Tibial nerve (tissue), 4 donors: Measurements from ENCODE around the gene TSNAXIP1. TPM values are rescaled to one million over a fixed set of nuclear protein-coding genes. Genes with fewer than 3 reads are reported as not detected.

ENCODE experiments used
- DNase-seq, 2 donors: peaks; one replicate each; pipeline ENCODE4 v3.0.0-alpha.2; 2019; ENCODE audit warnings: low spot score in 2 of 2
- H3K27ac ChIP-seq, 4 donors: fragments of 200-600 bp; sonication (generic) in 3 of 4; one replicate each; pipeline ENCODE4 v1.5.1; 2017 to 2019; ENCODE audit warnings: mild to moderate bottlenecking in 1 of 4
- H3K27me3 ChIP-seq, 2 donors: fragments of 200-600 bp; sonication (generic) in 1 of 2; one replicate each; pipeline versions ENCODE4 v1.5.1 to v1.6.0; 2017 to 2019
- H3K36me3 ChIP-seq, 3 donors: fragments of 200-600 bp; sonication (generic); one replicate each; pipeline ENCODE4 v1.5.1; 2018 to 2019
- H3K4me1 ChIP-seq, 4 donors: fragments of 200-600 bp; sonication (generic) in 3 of 4; one replicate each; pipeline ENCODE4 v1.5.1; 2017 to 2019
- H3K4me3 ChIP-seq, 4 donors: fragments of 200-600 bp; sonication (generic) in 3 of 4; one replicate each; pipeline ENCODE4 v1.5.1; 2017 to 2019; ENCODE audit warnings: mild to moderate bottlenecking in 1 of 4, moderate library complexity in 1 of 4
- H3K9me3 ChIP-seq, 4 donors: fragments of 200-600 bp; sonication (generic) in 3 of 4; one replicate each; pipeline ENCODE4 v1.5.1; 2017 to 2019
- CTCF ChIP-seq, 5 experiments: fragments of 200-600 bp in 3 of 5; fragments of 450-650 bp in 2 of 5; sonication (generic) in 3 of 5; IDR thresholded peaks; one replicate each; pipeline ENCODE4 v1.5.1; 2016 to 2019; ENCODE audit warnings: antibody characterized with exemption in 5 of 5, mild to moderate bottlenecking in 3 of 5, moderate library complexity in 2 of 5
- EP300 ChIP-seq, 2 donors: sonication (generic); formaldehyde crosslinking; IDR thresholded peaks; one replicate each; pipeline ENCODE4 v1.6.1; 2017; ENCODE audit warnings: antibody characterized with exemption in 2 of 2, mild to moderate bottlenecking in 1 of 2
- POLR2A ChIP-seq, 2 donors: fragments of 450-650 bp; IDR thresholded peaks; one replicate each; pipeline ENCODE4 v1.6.1; 2017; ENCODE audit warnings: antibody characterized with exemption in 2 of 2, mild to moderate bottlenecking in 2 of 2, moderate library complexity in 2 of 2
- WGBS, 2 donors: methylation state at CpG; one replicate each; pipeline ENCODE4 v1.1.5; 2018; 5-methylcytosine and 5-hydroxymethylcytosine counted together
- total RNA-seq, 4 donors: library from RNA; depleted of rRNA; stranded (reverse); fragments of >200 nt; gene quantifications; one replicate each; pipeline ENCODE4 v1.1.0, GENCODE V29; 2016

Gene TSNAXIP1
- total RNA-seq, 4 donors from 2014 or later = 2.8 to 8.4 (median 4.0) TPM

- Histone ChIP-seq H3K27me3 (no peaks in the 10 kb centered on the region), H3K27ac (peak overlapping the region in 2 of 4 donors; percentile 95 to 99), H3K9me3 (no peaks in the 10 kb centered on the region), H3K4me1 (peaks cover 0 to 63% (median 50%) of the 10 kb centered on the region in 4 donors), H3K4me3 (no peak overlapping the region), H3K36me3 (no peaks in the 10 kb centered on the region)
- no peak for TF ChIP-seq EP300 (IDR thresholded peaks at IDR 0.05)
- TF ChIP-seq CTCF (IDR thresholded peaks at IDR 0.05) = no peak
- TF ChIP-seq POLR2A (IDR thresholded peaks at IDR 0.05) = no peak
- 72 to 83% methylated on average over 4 of the region's 4 CpGs for WGBS, 2 donors
- DNase-seq = no peak
Measured at GRCh38 chr16:67844497-67844896, 37.8 kb downstream of the TSNAXIP1 start.

GRCh38 chr16:67845291-67846062, 38.8 kb downstream of the TSNAXIP1 start:
- WGBS, 2 donors = 73 to 77% methylated on average over 5 of the region's 5 CpGs
- peaks cover 0 to 7% (median 0%) of the 10 kb centered on the region in 3 donors for H3K36me3 ChIP-seq
- no peak for TF ChIP-seq POLR2A (IDR thresholded peaks at IDR 0.05)
- TF ChIP-seq EP300 (IDR thresholded peaks at IDR 0.05) = no peak
- no peak for TF ChIP-seq CTCF (IDR thresholded peaks at IDR 0.05)
- no peak for DNase-seq
- H3K4me3 ChIP-seq = peak overlapping the region; percentile 64 to 93 (median 74)
- no peaks in the 10 kb centered on the region for H3K9me3 ChIP-seq
- H3K4me1 ChIP-seq = peaks cover 0 to 63% (median 50%) of the 10 kb centered on the region in 4 donors
- H3K27ac ChIP-seq = peak overlapping the region; percentile 87 to 96 (median 93)
- no peaks in the 10 kb centered on the region for H3K27me3 ChIP-seq

GRCh38 chr16:67846063-67846319, 39.3 kb downstream of the TSNAXIP1 start:
- Histone ChIP-seq H3K36me3 (peaks cover 0 to 10% (median 0%) of the 10 kb centered on the region in 3 donors), H3K9me3 (no peaks in the 10 kb centered on the region), H3K27me3 (no peaks in the 10 kb centered on the region), H3K4me1 (peaks cover 0 to 63% (median 50%) of the 10 kb centered on the region in 4 donors), H3K4me3 (peak overlapping the region; percentile 64 to 93 (median 74)), H3K27ac (peak overlapping the region; percentile 87 to 96 (median 93))
- 4 to 9% methylated on average over 2 of the region's 2 CpGs for WGBS, 2 donors
- no peak for DNase-seq
- TF ChIP-seq POLR2A (IDR thresholded peaks at IDR 0.05) (no peak), CTCF (IDR thresholded peaks at IDR 0.05) (no peak), EP300 (IDR thresholded peaks at IDR 0.05) (no peak)

GRCh38 chr16:67846320-67847063, 39.8 kb downstream of the TSNAXIP1 start, which contains the start of gene NUTF2:
TSS of gene NUTF2 (plus strand) at chr16:67846933. CDS start at chr16:67865131, 18,198 bp downstream.
- 0 to 3% methylated on average over 24 to 39 of the region's 57 CpGs for WGBS, 2 donors
- H3K4me3 ChIP-seq = peak within 1 kb of the TSS; percentile 64 to 93 (median 74)
- no peaks in the 10 kb centered on the region for H3K9me3 ChIP-seq
- H3K27me3 ChIP-seq = no peaks in the 10 kb centered on the region
- H3K27ac ChIP-seq = peak within 1 kb of the TSS; percentile 87 to 96 (median 93)
- TF ChIP-seq EP300 (IDR thresholded peaks at IDR 0.05) = peak; percentile 74 to 91
- peak in 2 of 5 experiments; percentile 19 to 61 for TF ChIP-seq CTCF (IDR thresholded peaks at IDR 0.05)
- TF ChIP-seq POLR2A (IDR thresholded peaks at IDR 0.05) = peak; percentile 34 to 67
- peak; percentile 91 to 96 for DNase-seq
- peaks cover 0 to 10% (median 0%) of the 10 kb centered on the region in 3 donors for H3K36me3 ChIP-seq
- H3K4me1 ChIP-seq = peaks cover 0 to 60% (median 49%) of the 10 kb centered on the region in 4 donors
